Hepatocyte (in vitro differentiated cells): ENCODE data around the gene UGT1A1. TPM values are rescaled to one million over a fixed set of nuclear protein-coding genes. Genes with fewer than 3 reads are reported as not detected.

Experiments used
- DNase-seq: peaks from one replicate; pipeline ENCODE4 v3.0.0-alpha.2; 2016; ENCODE audit warnings: low spot score
- H2AFZ ChIP-seq: fragments of 200-600 bp; sonication (generic); 2 replicates; pipeline ENCODE4 v1.6.0; 2016; ENCODE audit warnings: antibody characterized with exemption, mild to moderate bottlenecking
- H3K27ac ChIP-seq: fragments of 200-600 bp; sonication (generic); 2 replicates; pipeline ENCODE4 v1.5.1; 2016; ENCODE audit warnings: mild to moderate bottlenecking
- H3K27me3 ChIP-seq: fragments of 200-600 bp; sonication (generic); 2 replicates; pipeline ENCODE4 v1.6.1; 2016
- H3K36me3 ChIP-seq: fragments of 200-600 bp; sonication (generic); replicated peaks from 2 replicates; pipeline ENCODE4 v1.5.1; 2016; ENCODE audit warnings: low read depth; ENCODE audit not compliant: insufficient read depth
- H3K4me1 ChIP-seq: fragments of 200-600 bp; sonication (generic); 2 replicates; pipeline ENCODE4 v1.5.1; 2016; ENCODE audit warnings: mild to moderate bottlenecking, moderate library complexity; ENCODE audit not compliant: insufficient read depth
- H3K4me2 ChIP-seq: fragments of 200-600 bp; sonication (generic); 2 replicates; pipeline ENCODE4 v1.6.0; 2016
- H3K4me3 ChIP-seq: fragments of 200-600 bp; sonication (generic); 2 replicates; pipeline ENCODE4 v1.5.1; 2016; ENCODE audit warnings: mild to moderate bottlenecking
- H3K79me2 ChIP-seq: fragments of 200-600 bp; sonication (generic); 2 replicates; pipeline ENCODE4 v1.6.0; 2017; ENCODE audit warnings: mild to moderate bottlenecking
- H3K9me2 ChIP-seq: fragments of 200-600 bp; sonication (generic); replicated peaks from 2 replicates; pipeline ENCODE4 v1.6.0; 2017; ENCODE audit warnings: mild to moderate bottlenecking; ENCODE audit not compliant: insufficient read depth
- H3K9me3 ChIP-seq: fragments of 200-600 bp; sonication (generic); 2 replicates; pipeline ENCODE4 v1.5.1; 2016; ENCODE audit warnings: low read depth, mild to moderate bottlenecking
- H4K20me1 ChIP-seq: fragments of 200-600 bp; sonication (generic); 2 replicates; pipeline ENCODE4 v1.6.0; 2016; ENCODE audit warnings: mild to moderate bottlenecking; ENCODE audit not compliant: insufficient read depth, poor library complexity, severe bottlenecking
- CTCF ChIP-seq: fragments of 200-600 bp; sonication (generic); IDR thresholded peaks from 2 replicates; pipeline ENCODE4 v1.5.1; 2016; ENCODE audit warnings: antibody characterized with exemption, mild to moderate bottlenecking; ENCODE audit not compliant: poor library complexity
- EZH2 ChIP-seq: fragments of 200-600 bp; sonication (generic); IDR thresholded peaks from 2 replicates; pipeline ENCODE4 v1.6.1; 2016; ENCODE audit warnings: antibody characterized with exemption, mild to moderate bottlenecking, borderline replicate concordance
- EZH2phosphoT487 ChIP-seq: fragments of 200-600 bp; sonication (generic); IDR thresholded peaks from one replicate; pipeline ENCODE4 v1.6.1; 2018; ENCODE audit warnings: antibody characterized with exemption, mild to moderate bottlenecking, low read depth, moderate library complexity; ENCODE audit not compliant: unreplicated experiment, severe bottlenecking
- WGBS: methylation state at CpG from one replicate; pipeline ENCODE4 v1.1.6; 2016; ENCODE audit warnings: low lambda C conversion rate; ENCODE audit errors: missing lambda C conversion rate; 5-methylcytosine and 5-hydroxymethylcytosine counted together
- polyA plus RNA-seq: library from polyadenylated mRNA; unstranded; fragments of >200 nt; fragmentation: Nextera tagmentation; extraction: Ambion mirVana; gene quantifications from 2 replicates; pipeline ENCODE4 v1.2.1, GENCODE V29; 2016
- total RNA-seq: library from RNA; depleted of rRNA; stranded (reverse); fragments of >200 nt; gene quantifications from 2 replicates; pipeline ENCODE4 v1.2.3, GENCODE V29; 2014

The UGT1A1 gene
- total and polyA plus RNA-seq, 2 experiments from 2014 or later = 0.53 to 0.91 TPM

DNA sequence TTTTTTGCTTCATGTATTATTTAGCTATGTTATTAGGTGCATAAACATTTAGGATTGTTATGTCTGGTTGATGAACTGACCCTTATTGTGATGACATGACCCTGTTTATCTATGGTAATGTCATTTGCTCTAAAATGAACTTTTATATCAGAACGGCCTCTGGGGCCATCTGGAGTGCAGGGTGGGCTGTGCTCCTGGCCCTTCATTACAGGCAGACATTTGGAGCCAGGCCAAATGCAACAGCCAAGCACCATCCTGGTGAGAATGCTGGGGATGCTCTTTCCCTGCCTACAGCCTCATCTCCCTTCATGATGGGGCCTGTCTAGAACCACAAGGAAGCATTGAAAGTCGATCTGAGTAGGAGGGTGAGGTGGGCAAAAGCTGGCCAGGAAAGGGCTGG is 56.3 kb downstream of the UGT1A1 start:
- no peak overlapping the region for H3K4me2 ChIP-seq
- H2AFZ ChIP-seq = no peak overlapping the region
- no peaks in the 10 kb centered on the region for H3K79me2 ChIP-seq
- H3K27me3 ChIP-seq = no peaks in the 10 kb centered on the region
- no peaks in the 10 kb centered on the region for H3K9me3 ChIP-seq
- 66% methylated on average over 2 of the region's 2 CpGs for WGBS
- no peaks in the 10 kb centered on the region for H3K36me3 ChIP-seq
- no peaks in the 10 kb centered on the region for H4K20me1 ChIP-seq
- TF ChIP-seq EZH2 (no peak), EZH2phosphoT487 (no peak), CTCF (no peak)
- no peak overlapping the region for H3K27ac ChIP-seq
- H3K4me1 ChIP-seq = peaks cover 10% of the 10 kb centered on the region
- H3K4me3 ChIP-seq = no peak overlapping the region
- H3K9me2 ChIP-seq = no peaks in the 10 kb centered on the region
- DNase-seq = no peak

- TF ChIP-seq CTCF (no peak), EZH2 (no peak), EZH2phosphoT487 (no peak)
These were observed 56.7 kb downstream of the UGT1A1 start for GRCh38 chr2:233816771-233817170.

GRCh38 chr2:233817361-233817911 is 57.4 kb downstream of the UGT1A1 start:
- Histone ChIP-seq H3K27ac (no peak overlapping the region), H3K36me3 (no peaks in the 10 kb centered on the region), H3K4me2 (no peak overlapping the region), H3K9me3 (no peaks in the 10 kb centered on the region), H2AFZ (no peak overlapping the region), H3K79me2 (no peaks in the 10 kb centered on the region), H3K27me3 (no peaks in the 10 kb centered on the region), H3K4me1 (peaks cover 10% of the 10 kb centered on the region), H3K4me3 (no peak overlapping the region), H3K9me2 (no peaks in the 10 kb centered on the region), H4K20me1 (no peaks in the 10 kb centered on the region)
- TF ChIP-seq EZH2 = no peak
- no peak for TF ChIP-seq CTCF
- TF ChIP-seq EZH2phosphoT487 = no peak
- WGBS = 85% methylated on average over 3 of the region's 3 CpGs
- DNase-seq = no peak

More at GRCh38 chr2:233816771-233817170, 56.7 kb downstream of the UGT1A1 start:
- H4K20me1 ChIP-seq = no peaks in the 10 kb centered on the region
- H3K4me3 ChIP-seq = no peak overlapping the region
- no peaks in the 10 kb centered on the region for H3K27me3 ChIP-seq
- H3K9me3 ChIP-seq = no peaks in the 10 kb centered on the region
- H3K9me2 ChIP-seq = no peaks in the 10 kb centered on the region
- 85% methylated on average over 4 of the region's 4 CpGs for WGBS
- DNase-seq = peak; percentile 20
- no peak overlapping the region for H2AFZ ChIP-seq
- H3K36me3 ChIP-seq = no peaks in the 10 kb centered on the region
- no peak overlapping the region for H3K4me2 ChIP-seq
- H3K27ac ChIP-seq = no peak overlapping the region
- H3K4me1 ChIP-seq = peaks cover 10% of the 10 kb centered on the region
- no peaks in the 10 kb centered on the region for H3K79me2 ChIP-seq
